Esophagus squamous epithelium (tissue), 4 donors: ENCODE data around the gene RNF187.

Experiments used
- POLR2A ChIP-seq, 4 donors: fragments of 450-650 bp; IDR thresholded peaks; one replicate each; pipeline ENCODE4 v1.6.1; 2017; ENCODE audit warnings: antibody characterized with exemption in 4 of 4, mild to moderate bottlenecking in 4 of 4, moderate library complexity in 3 of 4
- TF ChIP-seq, protein P1 (sequence below), 6 experiments: fragments of 450-650 bp in 4 of 6; fragments of 200-600 bp in 2 of 6; sonication (generic) in 2 of 6; IDR thresholded peaks; one replicate each; pipeline ENCODE4 v1.5.1; 2016 to 2019; ENCODE audit warnings: antibody characterized with exemption in 6 of 6, mild to moderate bottlenecking in 4 of 6, moderate library complexity in 4 of 6

GRCh38 chr1:228440761-228441500 is 46.3 kb upstream of the RNF187 start:
- TF ChIP-seq, protein P1, sequence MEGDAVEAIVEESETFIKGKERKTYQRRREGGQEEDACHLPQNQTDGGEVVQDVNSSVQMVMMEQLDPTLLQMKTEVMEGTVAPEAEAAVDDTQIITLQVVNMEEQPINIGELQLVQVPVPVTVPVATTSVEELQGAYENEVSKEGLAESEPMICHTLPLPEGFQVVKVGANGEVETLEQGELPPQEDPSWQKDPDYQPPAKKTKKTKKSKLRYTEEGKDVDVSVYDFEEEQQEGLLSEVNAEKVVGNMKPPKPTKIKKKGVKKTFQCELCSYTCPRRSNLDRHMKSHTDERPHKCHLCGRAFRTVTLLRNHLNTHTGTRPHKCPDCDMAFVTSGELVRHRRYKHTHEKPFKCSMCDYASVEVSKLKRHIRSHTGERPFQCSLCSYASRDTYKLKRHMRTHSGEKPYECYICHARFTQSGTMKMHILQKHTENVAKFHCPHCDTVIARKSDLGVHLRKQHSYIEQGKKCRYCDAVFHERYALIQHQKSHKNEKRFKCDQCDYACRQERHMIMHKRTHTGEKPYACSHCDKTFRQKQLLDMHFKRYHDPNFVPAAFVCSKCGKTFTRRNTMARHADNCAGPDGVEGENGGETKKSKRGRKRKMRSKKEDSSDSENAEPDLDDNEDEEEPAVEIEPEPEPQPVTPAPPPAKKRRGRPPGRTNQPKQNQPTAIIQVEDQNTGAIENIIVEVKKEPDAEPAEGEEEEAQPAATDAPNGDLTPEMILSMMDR (IDR thresholded peaks at IDR 0.05), result no peak
- no peak for TF ChIP-seq POLR2A (IDR thresholded peaks at IDR 0.05)
